Ishikawa (cell line): Measurements from ENCODE around the gene KRT33A.

Experiments
- CEBPB ChIP-seq: IDR thresholded peaks from 2 replicates; pipeline ENCODE4 v1.6.1; 2012
- CREB1 ChIP-seq: IDR thresholded peaks from 2 replicates; pipeline ENCODE4 v1.6.1; 2012; ENCODE audit warnings: low read depth
- EGR1 ChIP-seq: IDR thresholded peaks from 2 replicates; pipeline ENCODE4 v1.6.1; 2012
- EP300 ChIP-seq: IDR thresholded peaks from 2 replicates; pipeline ENCODE4 v1.6.1; 2012; ENCODE audit warnings: borderline replicate concordance
- FOXM1 ChIP-seq: IDR thresholded peaks from 2 replicates; pipeline ENCODE4 v1.6.1; 2012; ENCODE audit warnings: low read depth, borderline replicate concordance
- NFIC ChIP-seq: IDR thresholded peaks from 2 replicates; pipeline ENCODE4 v1.6.1; 2012
- RAD21 ChIP-seq: IDR thresholded peaks from 2 replicates; pipeline ENCODE4 v1.6.1; 2012; ENCODE audit warnings: low read depth
- TAF1 ChIP-seq: IDR thresholded peaks from 2 replicates; pipeline ENCODE4 v1.6.1; 2012; ENCODE audit warnings: low read depth, mild to moderate bottlenecking
- TCF12 ChIP-seq: IDR thresholded peaks from 2 replicates; pipeline ENCODE4 v1.6.1; 2012; ENCODE audit warnings: low read depth
- TEAD4 ChIP-seq: IDR thresholded peaks from 2 replicates; pipeline ENCODE4 v1.6.1; 2012
- YY1 ChIP-seq: IDR thresholded peaks from 2 replicates; pipeline ENCODE4 v1.6.1; 2012; ENCODE audit warnings: low read depth
- ZBTB7A ChIP-seq: IDR thresholded peaks from 2 replicates; pipeline ENCODE4 v1.6.1; 2012; ENCODE audit warnings: low read depth
- TF ChIP-seq, protein P1 (sequence below): IDR thresholded peaks from 2 replicates; pipeline ENCODE4 v1.6.1; 2012; ENCODE audit warnings: low read depth, mild to moderate bottlenecking
- TF ChIP-seq, protein P2 (sequence below): IDR thresholded peaks from 2 replicates; pipeline ENCODE4 v1.6.1; 2012
- TF ChIP-seq, protein P3 (sequence below): IDR thresholded peaks from 2 replicates; pipeline ENCODE4 v1.6.1; 2012

Gene KRT33A

DNA sequence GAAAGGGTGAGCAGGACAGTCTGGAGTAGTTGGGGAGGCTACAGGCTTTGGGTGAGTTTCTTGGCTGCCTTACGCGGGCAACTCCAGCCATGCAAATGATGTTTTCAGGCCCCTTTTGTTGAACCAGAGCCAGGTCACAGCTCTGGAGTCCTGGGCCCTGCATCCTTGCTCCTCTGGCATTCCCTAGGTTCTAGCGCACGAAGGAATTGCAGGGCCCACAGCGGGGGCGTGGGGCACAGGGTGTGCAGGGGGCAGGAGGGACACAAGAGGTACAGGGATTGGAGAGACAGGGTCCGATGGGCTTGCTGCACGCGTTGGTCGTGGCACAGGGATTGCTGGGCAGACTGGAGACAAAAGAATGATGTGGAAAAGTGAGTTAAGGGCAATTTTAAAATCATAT lies 43.2 kb upstream of the KRT33A start:
- TF ChIP-seq, protein P1, sequence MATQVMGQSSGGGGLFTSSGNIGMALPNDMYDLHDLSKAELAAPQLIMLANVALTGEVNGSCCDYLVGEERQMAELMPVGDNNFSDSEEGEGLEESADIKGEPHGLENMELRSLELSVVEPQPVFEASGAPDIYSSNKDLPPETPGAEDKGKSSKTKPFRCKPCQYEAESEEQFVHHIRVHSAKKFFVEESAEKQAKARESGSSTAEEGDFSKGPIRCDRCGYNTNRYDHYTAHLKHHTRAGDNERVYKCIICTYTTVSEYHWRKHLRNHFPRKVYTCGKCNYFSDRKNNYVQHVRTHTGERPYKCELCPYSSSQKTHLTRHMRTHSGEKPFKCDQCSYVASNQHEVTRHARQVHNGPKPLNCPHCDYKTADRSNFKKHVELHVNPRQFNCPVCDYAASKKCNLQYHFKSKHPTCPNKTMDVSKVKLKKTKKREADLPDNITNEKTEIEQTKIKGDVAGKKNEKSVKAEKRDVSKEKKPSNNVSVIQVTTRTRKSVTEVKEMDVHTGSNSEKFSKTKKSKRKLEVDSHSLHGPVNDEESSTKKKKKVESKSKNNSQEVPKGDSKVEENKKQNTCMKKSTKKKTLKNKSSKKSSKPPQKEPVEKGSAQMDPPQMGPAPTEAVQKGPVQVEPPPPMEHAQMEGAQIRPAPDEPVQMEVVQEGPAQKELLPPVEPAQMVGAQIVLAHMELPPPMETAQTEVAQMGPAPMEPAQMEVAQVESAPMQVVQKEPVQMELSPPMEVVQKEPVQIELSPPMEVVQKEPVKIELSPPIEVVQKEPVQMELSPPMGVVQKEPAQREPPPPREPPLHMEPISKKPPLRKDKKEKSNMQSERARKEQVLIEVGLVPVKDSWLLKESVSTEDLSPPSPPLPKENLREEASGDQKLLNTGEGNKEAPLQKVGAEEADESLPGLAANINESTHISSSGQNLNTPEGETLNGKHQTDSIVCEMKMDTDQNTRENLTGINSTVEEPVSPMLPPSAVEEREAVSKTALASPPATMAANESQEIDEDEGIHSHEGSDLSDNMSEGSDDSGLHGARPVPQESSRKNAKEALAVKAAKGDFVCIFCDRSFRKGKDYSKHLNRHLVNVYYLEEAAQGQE, result no peak
- TF ChIP-seq EP300, result no peak
- TF ChIP-seq, protein P2, sequence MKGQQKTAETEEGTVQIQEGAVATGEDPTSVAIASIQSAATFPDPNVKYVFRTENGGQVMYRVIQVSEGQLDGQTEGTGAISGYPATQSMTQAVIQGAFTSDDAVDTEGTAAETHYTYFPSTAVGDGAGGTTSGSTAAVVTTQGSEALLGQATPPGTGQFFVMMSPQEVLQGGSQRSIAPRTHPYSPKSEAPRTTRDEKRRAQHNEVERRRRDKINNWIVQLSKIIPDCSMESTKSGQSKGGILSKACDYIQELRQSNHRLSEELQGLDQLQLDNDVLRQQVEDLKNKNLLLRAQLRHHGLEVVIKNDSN, result no peak
- no peak for TF ChIP-seq CEBPB
- TF ChIP-seq TCF12, result no peak
- no peak for TF ChIP-seq YY1
- TF ChIP-seq TEAD4, result no peak
- TF ChIP-seq FOXM1, result no peak
- no peak for TF ChIP-seq EGR1
- TF ChIP-seq ZBTB7A, result no peak

DNA sequence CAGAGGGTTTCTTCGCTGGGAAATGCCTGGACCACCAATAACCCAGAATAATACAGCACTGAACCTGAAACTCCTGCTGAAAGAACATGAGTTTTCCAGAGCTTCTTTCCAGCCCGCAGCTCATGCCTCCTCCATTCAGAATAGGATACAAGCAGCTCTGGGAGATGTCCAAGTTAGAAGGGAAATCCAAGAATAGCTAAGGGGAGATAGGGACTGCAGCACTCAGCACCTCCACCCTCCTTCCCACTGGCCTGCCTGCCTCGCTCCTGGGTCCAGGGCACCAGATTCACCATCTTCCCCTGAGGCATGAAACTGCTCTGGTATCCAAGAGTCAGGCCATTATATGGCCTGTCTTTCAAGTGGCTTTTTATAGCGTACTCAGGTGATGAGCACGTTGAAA lies 42.7 kb upstream of the KRT33A start:
- TF ChIP-seq, protein P1, result no peak
- TF ChIP-seq EP300 (no peak), CREB1 (no peak), TAF1 (no peak), CEBPB (no peak), ZBTB7A (no peak)
- TF ChIP-seq, protein P3, sequence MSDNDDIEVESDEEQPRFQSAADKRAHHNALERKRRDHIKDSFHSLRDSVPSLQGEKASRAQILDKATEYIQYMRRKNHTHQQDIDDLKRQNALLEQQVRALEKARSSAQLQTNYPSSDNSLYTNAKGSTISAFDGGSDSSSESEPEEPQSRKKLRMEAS, result no peak

DNA sequence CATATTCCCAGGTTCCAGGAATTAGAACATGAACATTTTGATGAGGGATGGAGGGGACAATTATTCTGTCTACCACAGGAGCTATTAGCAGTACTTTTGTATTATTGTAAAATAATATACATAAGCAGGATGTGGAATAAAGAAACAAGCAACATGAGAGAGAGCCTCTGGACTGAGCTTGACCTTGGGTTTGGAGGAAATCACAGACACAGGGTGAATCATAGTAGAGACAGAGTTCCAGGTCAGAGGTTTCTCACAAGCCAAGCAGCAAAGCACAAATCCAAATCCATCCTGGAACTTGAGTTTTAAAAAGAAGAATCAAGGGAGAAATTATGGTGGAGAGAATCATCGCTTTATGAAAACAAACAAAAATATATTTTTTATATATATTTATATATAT lies 41.6 kb upstream of the KRT33A start:
- TF ChIP-seq EGR1, result no peak
- TF ChIP-seq NFIC, result no peak
- no peak for TF ChIP-seq RAD21
- TF ChIP-seq, protein P2, result no peak
- TF ChIP-seq TAF1, result no peak
- no peak for TF ChIP-seq ZBTB7A
- TF ChIP-seq FOXM1, result no peak
- TF ChIP-seq TCF12, result no peak
- TF ChIP-seq, protein P1, result no peak
- no peak for TF ChIP-seq CEBPB
- no peak for TF ChIP-seq TEAD4
- TF ChIP-seq, protein P3, result no peak

DNA sequence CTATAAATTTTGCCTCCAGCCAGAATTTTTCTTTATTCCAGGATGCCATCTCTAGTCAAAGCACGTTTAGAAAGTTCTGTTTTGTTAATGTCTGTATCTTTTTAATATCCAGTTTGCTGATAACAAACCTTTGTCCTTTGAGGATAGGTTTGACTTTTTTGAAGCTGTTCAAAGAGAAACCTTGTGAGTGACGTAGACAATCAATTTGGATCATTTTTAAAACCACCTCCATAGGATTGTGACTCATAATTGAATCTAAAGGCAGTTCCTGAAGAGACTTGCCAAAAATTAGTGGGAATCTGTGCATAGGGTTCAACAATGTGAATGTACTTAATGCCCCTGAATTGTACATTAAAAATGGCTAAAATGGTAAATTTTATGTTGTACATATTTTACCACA lies 40.9 kb upstream of the KRT33A start:
- TF ChIP-seq FOXM1 (no peak), EP300 (no peak), CEBPB (no peak), EGR1 (no peak), RAD21 (no peak), YY1 (no peak), TCF12 (no peak), NFIC (no peak), TEAD4 (no peak), TAF1 (no peak), CREB1 (no peak), ZBTB7A (no peak)
- TF ChIP-seq, protein P1, result no peak
- TF ChIP-seq, protein P2, result no peak
- TF ChIP-seq, protein P3, result no peak
